ENCODE results near the gene IPPK.

Gene IPPK

DNA sequence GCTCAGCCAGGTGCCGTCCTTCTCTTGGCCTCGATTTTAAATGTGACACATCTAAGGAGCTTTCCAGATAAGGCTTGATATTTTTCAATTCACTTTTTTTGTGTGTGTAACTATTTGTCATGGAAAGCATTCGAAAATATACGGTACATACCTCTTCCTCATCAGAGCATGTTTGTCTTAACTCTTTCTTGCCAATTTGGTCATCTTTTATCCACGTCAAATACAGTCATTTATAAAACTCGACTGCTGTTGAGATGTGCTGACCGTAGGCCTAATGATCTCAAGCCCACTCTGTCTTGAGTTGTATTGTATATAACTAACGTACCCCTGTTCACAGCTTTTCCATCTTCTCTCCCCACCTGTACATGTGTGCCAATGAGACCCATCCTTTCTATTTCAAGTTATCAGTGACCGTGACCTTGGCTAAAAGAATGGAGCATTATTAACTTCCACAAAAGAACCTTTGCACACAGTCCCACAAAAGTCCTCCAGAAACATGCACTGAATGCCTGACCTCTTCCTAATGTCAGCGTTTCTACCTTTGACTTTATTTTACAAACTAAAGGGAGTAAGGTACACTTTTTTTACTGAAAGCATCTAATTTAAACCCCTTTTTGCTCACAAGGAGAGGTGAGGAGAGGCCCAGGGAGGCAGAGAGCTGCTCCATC lies 61.6 kb downstream of the IPPK start:
- TF ChIP-seq, protein P1, sequence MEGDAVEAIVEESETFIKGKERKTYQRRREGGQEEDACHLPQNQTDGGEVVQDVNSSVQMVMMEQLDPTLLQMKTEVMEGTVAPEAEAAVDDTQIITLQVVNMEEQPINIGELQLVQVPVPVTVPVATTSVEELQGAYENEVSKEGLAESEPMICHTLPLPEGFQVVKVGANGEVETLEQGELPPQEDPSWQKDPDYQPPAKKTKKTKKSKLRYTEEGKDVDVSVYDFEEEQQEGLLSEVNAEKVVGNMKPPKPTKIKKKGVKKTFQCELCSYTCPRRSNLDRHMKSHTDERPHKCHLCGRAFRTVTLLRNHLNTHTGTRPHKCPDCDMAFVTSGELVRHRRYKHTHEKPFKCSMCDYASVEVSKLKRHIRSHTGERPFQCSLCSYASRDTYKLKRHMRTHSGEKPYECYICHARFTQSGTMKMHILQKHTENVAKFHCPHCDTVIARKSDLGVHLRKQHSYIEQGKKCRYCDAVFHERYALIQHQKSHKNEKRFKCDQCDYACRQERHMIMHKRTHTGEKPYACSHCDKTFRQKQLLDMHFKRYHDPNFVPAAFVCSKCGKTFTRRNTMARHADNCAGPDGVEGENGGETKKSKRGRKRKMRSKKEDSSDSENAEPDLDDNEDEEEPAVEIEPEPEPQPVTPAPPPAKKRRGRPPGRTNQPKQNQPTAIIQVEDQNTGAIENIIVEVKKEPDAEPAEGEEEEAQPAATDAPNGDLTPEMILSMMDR (IDR thresholded peaks at IDR 0.05; ENCODE audit: low read depth, low read length) = no peak
- no peak for DNase-seq (ENCODE audit: extremely low read depth, low read depth)

DNA sequence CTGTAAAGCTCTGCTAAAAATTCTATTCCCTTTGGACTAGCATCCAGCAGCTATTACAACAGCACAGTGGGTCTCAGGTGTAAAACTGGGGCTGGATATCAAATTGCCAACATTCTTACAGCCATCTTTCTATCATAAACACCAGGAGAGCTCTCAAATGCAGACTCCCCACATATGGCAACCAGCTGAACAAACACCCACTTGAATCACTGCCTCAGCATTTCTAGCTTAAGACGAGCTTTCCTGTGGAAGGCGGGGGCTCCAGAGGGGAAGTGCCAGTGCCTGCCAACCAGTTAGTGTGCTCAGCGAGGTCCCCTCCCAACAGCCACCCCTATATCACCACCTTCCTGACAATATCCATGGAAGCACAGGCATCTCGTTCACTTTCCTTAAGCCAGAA lies 62.2 kb downstream of the IPPK start:
- TF ChIP-seq, protein P1 (IDR thresholded peaks at IDR 0.05; ENCODE audit: low read depth, low read length) = no peak
- DNase-seq (ENCODE audit: extremely low read depth, low read depth) = peak; percentile 71

DNA sequence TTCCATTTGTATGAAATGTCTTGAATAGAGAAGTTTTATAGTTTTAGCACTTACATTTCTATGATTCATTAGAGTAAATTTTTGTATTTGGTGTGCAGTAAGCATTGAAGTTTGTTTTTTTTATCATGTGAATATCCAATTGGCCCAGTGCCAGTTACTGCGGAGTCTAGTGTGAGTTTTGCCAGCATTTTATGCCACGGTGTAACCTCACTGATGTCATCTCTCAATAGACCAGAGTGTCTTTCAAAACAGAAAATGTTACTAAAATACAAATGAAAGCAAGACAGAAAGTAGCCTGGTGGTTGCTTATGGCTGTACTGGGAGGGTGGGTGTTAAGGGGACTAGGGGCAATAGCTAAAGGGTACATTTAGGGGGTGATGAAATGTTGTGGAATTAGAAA lies 62.8 kb downstream of the IPPK start:
- TF ChIP-seq, protein P1 (IDR thresholded peaks at IDR 0.05; ENCODE audit: low read depth, low read length) = no peak
- DNase-seq (ENCODE audit: extremely low read depth, low read depth) = no peak

DNA sequence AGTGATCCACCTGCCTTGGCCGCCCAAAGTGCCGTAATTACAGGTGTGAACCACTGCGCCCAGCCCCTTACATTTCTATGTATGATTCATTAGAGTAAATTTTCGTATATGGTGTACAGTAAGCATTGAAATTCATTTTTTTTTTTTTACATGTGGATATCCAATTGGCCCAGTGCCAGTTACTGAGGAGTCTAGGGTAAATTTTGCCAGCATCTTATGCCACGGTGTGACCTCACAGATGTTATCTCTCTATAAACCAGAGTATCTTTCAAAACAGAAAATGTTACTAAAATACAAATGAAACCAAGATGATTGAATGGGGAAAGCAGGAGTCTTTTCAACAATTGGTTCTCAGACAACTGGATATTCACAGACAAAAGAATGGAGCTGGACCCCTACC lies 64.7 kb downstream of the IPPK start:
- TF ChIP-seq, protein P1 (IDR thresholded peaks at IDR 0.05; ENCODE audit: low read depth, low read length) = no peak
- DNase-seq (ENCODE audit: extremely low read depth, low read depth) = no peak

DNA sequence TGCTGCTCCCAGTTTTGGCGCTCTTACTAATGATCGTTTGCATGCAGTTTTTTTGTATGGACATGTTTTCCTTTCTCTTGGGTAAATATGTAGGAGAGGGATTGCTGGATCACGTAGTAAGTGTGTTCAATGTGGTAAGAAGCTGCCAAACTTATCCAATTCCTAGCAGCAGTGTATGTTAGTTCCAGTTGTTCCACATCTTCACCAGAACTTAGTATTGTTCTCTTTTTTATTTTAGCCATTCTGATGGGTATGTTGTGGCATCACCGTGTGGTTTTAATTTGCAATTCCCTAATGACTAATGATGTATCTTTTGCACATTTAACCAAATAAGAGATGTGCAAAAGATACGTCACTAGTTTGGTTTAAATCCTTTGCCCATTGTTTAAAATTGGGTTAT lies 65.9 kb downstream of the IPPK start:
- no peak for DNase-seq (ENCODE audit: extremely low read depth, low read depth)
- TF ChIP-seq, protein P1 (IDR thresholded peaks at IDR 0.05; ENCODE audit: low read depth, low read length) = no peak

DNA sequence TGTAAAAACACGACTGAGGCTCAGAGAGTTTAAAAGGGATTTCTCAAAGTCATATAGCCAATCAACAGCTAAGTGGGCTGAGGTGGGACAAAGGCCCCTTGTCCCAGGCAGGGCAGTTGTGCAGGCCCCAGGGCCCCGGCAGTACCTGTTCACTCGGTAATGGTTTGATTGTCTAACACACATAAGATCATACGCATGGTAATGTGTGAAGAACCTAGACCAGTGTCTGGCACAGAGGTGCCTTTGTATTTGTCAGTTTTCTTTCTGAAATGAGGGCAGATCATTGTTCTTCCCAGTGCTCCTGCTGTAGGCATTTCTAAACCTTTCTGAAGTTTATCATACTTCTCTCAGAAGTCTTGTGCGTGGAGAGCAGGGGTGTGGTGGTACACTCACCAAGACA lies 66.8 kb downstream of the IPPK start:
- DNase-seq (ENCODE audit: extremely low read depth, low read depth) = no peak

DNA sequence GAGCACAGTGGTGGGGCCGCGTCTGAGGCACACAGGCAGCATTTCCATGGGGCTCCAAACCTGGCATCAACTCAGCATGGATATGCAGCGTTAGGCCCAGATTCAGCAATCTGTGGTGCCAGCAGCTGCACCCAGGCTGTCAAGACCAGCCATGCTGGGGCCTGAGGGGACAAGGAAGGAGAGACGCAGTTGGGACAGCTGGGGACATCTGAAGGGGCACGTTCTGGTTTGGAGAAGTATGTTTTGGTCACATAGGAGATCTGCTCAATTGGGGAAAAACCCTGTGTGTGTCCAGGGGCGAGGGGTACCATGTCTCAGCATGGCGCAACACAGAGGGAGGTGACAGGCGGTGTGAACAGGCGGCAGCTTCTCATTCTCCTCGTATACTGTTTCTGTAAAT lies 67.5 kb downstream of the IPPK start:
- TF ChIP-seq, protein P1 (IDR thresholded peaks at IDR 0.05; ENCODE audit: low read depth, low read length) = no peak
- DNase-seq (ENCODE audit: extremely low read depth, low read depth) = no peak

More for the DNA sequence above, 66.8 kb downstream of the IPPK start:
- TF ChIP-seq, protein P1 (IDR thresholded peaks at IDR 0.05; ENCODE audit: low read depth, low read length) = no peak

Data from AG09319 (cell line).